Stimulated activated effector memory CD8-positive, alpha-beta T cell treated with anti-CD3 and anti-CD28 coated beads, Interleukin-12 subunit alpha, Interleukin-12 subunit beta, amount 100 ng/mL, for 72 hours (primary cell): ENCODE results near the gene GCN1.

Source experiments
- ATAC-seq: fragments of 150-1000 bp; cut with Tn5 transposase; 2 replicates; pipeline ENCODE4 v1.10.0; 2021
- DNase-seq, 2 donors: peaks; one replicate each; pipeline ENCODE4 v3.0.0; 2021 to 2022; ENCODE audit warnings: low spot score in 2 of 2
- H3K27ac Mint-ChIP-seq: one replicate; pipeline ENCODE4 v1.8.0; 2022; ENCODE audit warnings: mild to moderate bottlenecking, mixed read lengths
- H3K36me3 Mint-ChIP-seq: one replicate; pipeline ENCODE4 v1.8.0; 2022; ENCODE audit warnings: mild to moderate bottlenecking, mixed read lengths
- H3K4me1 Mint-ChIP-seq: one replicate; pipeline ENCODE4 v1.8.0; 2022; ENCODE audit warnings: mixed read lengths
- H3K4me3 Mint-ChIP-seq: one replicate; pipeline ENCODE4 v1.8.0; 2022; ENCODE audit warnings: mild to moderate bottlenecking, mixed read lengths
- H3K9me3 Mint-ChIP-seq: one replicate; pipeline ENCODE4 v1.8.0; 2022; ENCODE audit warnings: mixed read lengths

Gene GCN1

DNA sequence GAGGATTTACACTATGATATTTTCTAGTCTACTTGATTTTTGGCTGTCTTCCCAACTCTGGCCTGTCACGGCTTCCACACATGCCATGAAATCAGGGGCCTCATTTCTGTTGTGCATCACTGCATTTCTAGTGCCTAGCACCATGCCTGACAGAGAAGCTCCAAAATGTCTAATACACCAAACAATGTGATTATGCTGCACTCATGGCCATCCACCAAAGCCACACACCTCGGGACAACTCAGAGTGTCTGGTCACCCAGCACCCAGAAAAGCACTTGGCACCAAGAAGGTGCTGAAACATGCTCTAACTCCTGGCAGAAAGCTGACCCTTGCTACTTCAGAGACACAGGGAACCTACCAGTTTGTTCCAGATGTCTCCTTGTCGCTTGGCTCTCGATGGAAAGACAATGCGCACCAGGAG lies 11.3 kb downstream of the GCN1 start:
- Mint-ChIP-seq H3K9me3 (no peaks in the 10 kb centered on the region), H3K27ac (no peak overlapping the region), H3K4me3 (no peak overlapping the region), H3K4me1 (peaks cover 24% of the 10 kb centered on the region), H3K36me3 (peaks cover 100% of the 10 kb centered on the region)
- no peak for DNase-seq
- no peak for ATAC-seq

DNA sequence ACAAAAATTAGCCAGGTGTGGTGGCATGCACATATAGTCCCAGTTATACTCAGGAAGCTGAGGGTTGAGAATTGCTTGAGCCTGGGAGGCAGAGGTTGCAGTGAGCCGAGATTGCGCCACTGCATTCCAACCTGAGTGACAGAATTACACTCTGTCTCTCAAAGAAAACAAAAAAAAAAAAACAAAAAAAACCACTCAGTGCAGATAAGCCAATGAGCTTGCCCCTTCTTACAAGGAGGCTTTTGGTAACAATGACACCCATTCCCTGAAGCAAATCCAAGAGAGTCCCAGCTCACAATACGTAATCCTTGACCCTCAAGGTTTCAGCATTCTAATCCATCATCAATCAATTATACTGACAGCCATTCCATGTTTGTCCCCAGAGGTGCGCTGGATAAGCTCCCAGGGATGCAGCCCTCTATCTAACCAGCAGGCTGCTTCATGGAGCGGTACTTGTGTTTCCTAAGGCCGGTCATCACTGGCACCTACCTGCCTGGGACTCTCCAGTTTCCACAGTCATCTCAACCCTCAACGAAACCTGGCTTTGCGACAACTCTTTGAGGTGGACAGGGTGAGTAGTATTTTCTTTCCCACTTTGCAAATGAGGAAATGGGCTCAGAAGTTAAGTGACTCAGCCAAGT lies 12.4 kb downstream of the GCN1 start:
- Mint-ChIP-seq H3K4me1 (peaks cover 24% of the 10 kb centered on the region), H3K4me3 (no peak overlapping the region), H3K27ac (no peak overlapping the region), H3K36me3 (peaks cover 100% of the 10 kb centered on the region), H3K9me3 (no peaks in the 10 kb centered on the region)
- ATAC-seq = no peak
- DNase-seq = no peak

GRCh38 chr12:120180975-120181374 lies 13.5 kb downstream of the GCN1 start:
- H3K4me3 Mint-ChIP-seq = no peak overlapping the region
- peaks cover 14% of the 10 kb centered on the region for H3K4me1 Mint-ChIP-seq
- H3K27ac Mint-ChIP-seq = no peak overlapping the region
- no peak for DNase-seq
- H3K36me3 Mint-ChIP-seq = peaks cover 100% of the 10 kb centered on the region
- no peaks in the 10 kb centered on the region for H3K9me3 Mint-ChIP-seq
- ATAC-seq = no peak

DNA sequence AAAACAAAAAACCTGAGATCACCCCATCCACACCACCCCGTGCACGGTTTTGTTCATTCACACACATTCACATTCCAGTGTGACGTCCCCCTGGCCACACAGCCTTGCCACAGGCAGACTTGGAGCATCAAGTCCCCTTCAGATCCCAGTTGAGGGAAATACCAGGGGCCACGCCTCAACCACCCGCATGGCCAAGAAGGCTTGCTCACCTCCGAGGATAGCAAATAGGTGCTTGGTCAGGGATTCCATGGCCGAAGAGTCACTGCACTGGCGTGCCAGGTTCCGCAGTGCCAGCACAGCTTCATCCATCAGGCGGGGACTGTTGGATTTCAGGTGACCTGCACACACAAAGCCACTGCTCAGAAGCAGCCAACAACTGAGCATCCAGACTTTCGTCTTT lies 19.0 kb downstream of the GCN1 start:
- Mint-ChIP-seq H3K27ac (no peak overlapping the region), H3K4me1 (no peaks in the 10 kb centered on the region), H3K9me3 (no peaks in the 10 kb centered on the region), H3K36me3 (peaks cover 100% of the 10 kb centered on the region), H3K4me3 (no peak overlapping the region)
- DNase-seq (no peak), ATAC-seq (no peak)

- ATAC-seq = no peak
- H3K9me3 Mint-ChIP-seq = no peaks in the 10 kb centered on the region
- DNase-seq = no peak
- peaks cover 100% of the 10 kb centered on the region for H3K36me3 Mint-ChIP-seq
- no peak overlapping the region for H3K4me3 Mint-ChIP-seq
- no peaks in the 10 kb centered on the region for H3K4me1 Mint-ChIP-seq
- no peak overlapping the region for H3K27ac Mint-ChIP-seq
Observed at GRCh38 chr12:120175062-120175461, 19.5 kb downstream of the GCN1 start.

- no peaks in the 10 kb centered on the region for H3K9me3 Mint-ChIP-seq
- peaks cover 4% of the 10 kb centered on the region for H3K4me1 Mint-ChIP-seq
- no peak overlapping the region for H3K4me3 Mint-ChIP-seq
- ATAC-seq = peak; percentile 45
- H3K36me3 Mint-ChIP-seq = peaks cover 100% of the 10 kb centered on the region
- H3K27ac Mint-ChIP-seq = peak overlapping the region; percentile 23
- no peak for DNase-seq
Observed at GRCh38 chr12:120172053-120172452, 22.5 kb downstream of the GCN1 start.

DNA sequence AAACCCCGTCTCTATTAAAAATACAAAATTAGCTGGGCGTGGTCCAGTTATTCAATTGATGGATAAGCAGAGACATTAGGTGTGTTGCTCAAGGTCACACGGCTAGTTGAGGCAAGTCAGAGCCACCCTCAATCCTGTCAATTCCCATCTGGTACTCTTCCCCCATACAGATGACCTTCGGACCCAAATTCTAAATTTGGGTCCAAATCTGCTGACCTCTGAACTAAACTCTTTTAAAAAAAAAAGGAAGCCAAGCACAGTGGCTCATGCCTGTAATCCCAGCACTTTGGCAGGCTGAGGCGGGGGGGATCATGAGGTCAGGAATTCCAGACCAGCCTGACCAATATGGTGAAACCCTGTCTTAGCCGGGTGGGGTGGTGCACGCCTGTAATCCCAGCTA lies 23.9 kb downstream of the GCN1 start:
- Mint-ChIP-seq H3K9me3 (no peaks in the 10 kb centered on the region), H3K4me3 (no peak overlapping the region), H3K36me3 (peaks cover 100% of the 10 kb centered on the region), H3K27ac (no peak overlapping the region), H3K4me1 (peaks cover 4% of the 10 kb centered on the region)
- ATAC-seq (no peak), DNase-seq (no peak)

GRCh38 chr12:120169946-120170345 lies 24.6 kb downstream of the GCN1 start:
- Mint-ChIP-seq H3K4me1 (peaks cover 4% of the 10 kb centered on the region), H3K36me3 (peaks cover 100% of the 10 kb centered on the region), H3K4me3 (no peak overlapping the region), H3K27ac (no peak overlapping the region), H3K9me3 (no peaks in the 10 kb centered on the region)
- DNase-seq (no peak), ATAC-seq (no peak)

DNA sequence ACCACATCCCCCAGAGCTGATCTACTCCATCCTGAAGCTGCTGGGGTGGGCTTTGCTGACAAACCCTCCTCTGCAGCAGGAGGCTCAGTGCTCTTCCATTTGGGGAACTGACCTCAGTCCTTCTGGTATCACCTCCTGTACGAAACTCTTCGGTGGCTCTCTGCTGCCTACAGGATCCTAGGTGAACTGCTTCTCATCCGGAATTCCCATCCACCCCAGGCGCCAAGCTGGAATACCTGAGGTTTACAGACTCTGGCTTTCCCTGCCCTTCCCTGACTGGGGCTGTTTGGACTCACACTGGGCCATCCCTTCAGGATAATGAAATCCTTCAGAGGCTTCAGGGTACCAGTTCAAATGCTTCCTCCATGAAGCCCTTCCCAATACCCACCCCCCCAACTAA lies 26.2 kb downstream of the GCN1 start:
- peaks cover 100% of the 10 kb centered on the region for H3K36me3 Mint-ChIP-seq
- no peak overlapping the region for H3K27ac Mint-ChIP-seq

DNA sequence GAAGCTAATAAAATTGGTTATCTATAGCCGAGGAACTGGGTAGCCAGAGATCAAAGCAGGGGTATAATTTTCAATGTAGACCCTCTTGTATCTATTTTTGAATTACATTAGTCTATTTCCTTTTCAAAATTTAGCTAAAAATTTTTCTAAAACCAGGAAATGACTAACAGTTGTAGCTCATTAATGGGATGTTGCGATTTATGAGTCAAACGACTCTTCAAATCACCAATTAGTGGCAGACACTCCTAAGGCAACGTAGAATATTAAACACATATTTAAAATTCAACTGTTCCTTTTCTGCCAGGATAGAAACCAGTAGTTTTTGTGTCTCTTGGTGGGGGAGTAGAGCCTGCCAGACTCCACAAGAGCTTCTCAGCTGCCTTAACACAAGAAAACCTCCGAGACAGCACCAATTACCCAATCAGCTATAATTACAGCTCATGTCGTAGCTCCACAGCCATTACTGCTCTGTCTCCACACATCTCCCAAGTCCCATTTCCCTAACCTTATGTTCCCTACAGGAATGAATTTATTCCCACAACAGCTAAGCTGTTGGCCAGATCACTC lies 26.9 kb downstream of the GCN1 start:
- Mint-ChIP-seq H3K27ac (no peak overlapping the region), H3K9me3 (no peaks in the 10 kb centered on the region), H3K36me3 (peaks cover 100% of the 10 kb centered on the region), H3K4me1 (peaks cover 4% of the 10 kb centered on the region), H3K4me3 (no peak overlapping the region)
- DNase-seq = no peak
- ATAC-seq = no peak

More for the DNA sequence above, 26.2 kb downstream of the GCN1 start:
- Mint-ChIP-seq H3K4me1 (peaks cover 4% of the 10 kb centered on the region), H3K9me3 (no peaks in the 10 kb centered on the region), H3K4me3 (no peak overlapping the region)
- DNase-seq (no peak), ATAC-seq (no peak)

DNA sequence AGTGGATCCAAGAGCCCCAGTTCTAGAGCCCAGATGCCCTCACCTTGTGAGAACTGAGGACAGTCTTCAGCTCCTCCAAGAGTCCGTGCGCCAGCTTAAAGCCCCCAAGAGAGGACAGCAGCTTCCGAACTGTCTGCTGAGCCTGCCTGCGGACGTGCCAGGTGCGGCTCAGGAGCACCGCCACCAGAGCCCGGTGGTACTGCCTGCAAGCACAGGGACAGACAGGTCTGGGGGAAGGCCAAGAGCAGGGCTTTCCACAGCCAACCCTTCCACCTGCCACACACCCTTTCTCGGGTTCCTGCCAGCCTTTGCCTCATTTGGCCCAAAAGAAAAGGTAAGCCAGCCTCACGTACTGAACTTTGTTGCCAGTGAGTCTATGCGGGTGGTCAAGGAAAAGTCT lies 30.2 kb downstream of the GCN1 start:
- Mint-ChIP-seq H3K36me3 (peaks cover 99% of the 10 kb centered on the region), H3K4me3 (no peak overlapping the region), H3K27ac (no peak overlapping the region), H3K4me1 (peaks cover 10% of the 10 kb centered on the region), H3K9me3 (no peaks in the 10 kb centered on the region)
- ATAC-seq (no peak), DNase-seq (no peak)

GRCh38 chr12:120162763-120163162 lies 31.8 kb downstream of the GCN1 start:
- peak overlapping the region; percentile 50 for H3K27ac Mint-ChIP-seq
- H3K36me3 Mint-ChIP-seq = peaks cover 99% of the 10 kb centered on the region
- no peak for DNase-seq

GRCh38 chr12:120161852-120162251 lies 32.7 kb downstream of the GCN1 start:
- Mint-ChIP-seq H3K9me3 (no peaks in the 10 kb centered on the region), H3K4me3 (no peak overlapping the region), H3K4me1 (peaks cover 18% of the 10 kb centered on the region), H3K27ac (peak overlapping the region; percentile 85), H3K36me3 (peaks cover 99% of the 10 kb centered on the region)
- no peak for ATAC-seq
- no peak for DNase-seq

More at GRCh38 chr12:120162763-120163162, 31.8 kb downstream of the GCN1 start:
- H3K9me3 Mint-ChIP-seq = no peaks in the 10 kb centered on the region
- no peak overlapping the region for H3K4me3 Mint-ChIP-seq
- H3K4me1 Mint-ChIP-seq = peaks cover 9% of the 10 kb centered on the region
- ATAC-seq = no peak

- Mint-ChIP-seq H3K36me3 (peaks cover 99% of the 10 kb centered on the region), H3K4me1 (peaks cover 25% of the 10 kb centered on the region), H3K4me3 (no peak overlapping the region), H3K27ac (peak overlapping the region; percentile 85), H3K9me3 (no peaks in the 10 kb centered on the region)
- no peak for DNase-seq
- ATAC-seq = no peak
Observed at GRCh38 chr12:120159509-120160237, 34.8 kb downstream of the GCN1 start.

- no peak overlapping the region for H3K4me3 Mint-ChIP-seq
- H3K9me3 Mint-ChIP-seq = no peaks in the 10 kb centered on the region
- H3K27ac Mint-ChIP-seq = peak overlapping the region; percentile 60
- peaks cover 25% of the 10 kb centered on the region for H3K4me1 Mint-ChIP-seq
- H3K36me3 Mint-ChIP-seq = peaks cover 99% of the 10 kb centered on the region
- ATAC-seq (no peak), DNase-seq (no peak)
Observed at GRCh38 chr12:120158351-120158750, 36.2 kb downstream of the GCN1 start.

GRCh38 chr12:120157678-120158077 lies 36.8 kb downstream of the GCN1 start:
- no peak overlapping the region for H3K4me3 Mint-ChIP-seq
- ATAC-seq (no peak), DNase-seq (no peak)
- H3K9me3 Mint-ChIP-seq = no peaks in the 10 kb centered on the region
- peaks cover 25% of the 10 kb centered on the region for H3K4me1 Mint-ChIP-seq
- peaks cover 99% of the 10 kb centered on the region for H3K36me3 Mint-ChIP-seq
- peak overlapping the region; percentile 60 for H3K27ac Mint-ChIP-seq
